ENCODE measurements around the gene RXFP2. TPM values are rescaled to one million over a fixed set of nuclear protein-coding genes. Genes with fewer than 3 reads are reported as not detected.

The RXFP2 gene, protein sequence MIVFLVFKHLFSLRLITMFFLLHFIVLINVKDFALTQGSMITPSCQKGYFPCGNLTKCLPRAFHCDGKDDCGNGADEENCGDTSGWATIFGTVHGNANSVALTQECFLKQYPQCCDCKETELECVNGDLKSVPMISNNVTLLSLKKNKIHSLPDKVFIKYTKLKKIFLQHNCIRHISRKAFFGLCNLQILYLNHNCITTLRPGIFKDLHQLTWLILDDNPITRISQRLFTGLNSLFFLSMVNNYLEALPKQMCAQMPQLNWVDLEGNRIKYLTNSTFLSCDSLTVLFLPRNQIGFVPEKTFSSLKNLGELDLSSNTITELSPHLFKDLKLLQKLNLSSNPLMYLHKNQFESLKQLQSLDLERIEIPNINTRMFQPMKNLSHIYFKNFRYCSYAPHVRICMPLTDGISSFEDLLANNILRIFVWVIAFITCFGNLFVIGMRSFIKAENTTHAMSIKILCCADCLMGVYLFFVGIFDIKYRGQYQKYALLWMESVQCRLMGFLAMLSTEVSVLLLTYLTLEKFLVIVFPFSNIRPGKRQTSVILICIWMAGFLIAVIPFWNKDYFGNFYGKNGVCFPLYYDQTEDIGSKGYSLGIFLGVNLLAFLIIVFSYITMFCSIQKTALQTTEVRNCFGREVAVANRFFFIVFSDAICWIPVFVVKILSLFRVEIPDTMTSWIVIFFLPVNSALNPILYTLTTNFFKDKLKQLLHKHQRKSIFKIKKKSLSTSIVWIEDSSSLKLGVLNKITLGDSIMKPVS
- total RNA-seq = not detected
- polyA plus RNA-seq = under 1 TPM in 1 of 2 donors, not detected in 1; 0.01 TPM
- long read RNA-seq, donor 1 = 0 reads
- long read RNA-seq, donor 2 = 0 reads
- long read RNA-seq, donor 3 = 0 reads

DNA sequence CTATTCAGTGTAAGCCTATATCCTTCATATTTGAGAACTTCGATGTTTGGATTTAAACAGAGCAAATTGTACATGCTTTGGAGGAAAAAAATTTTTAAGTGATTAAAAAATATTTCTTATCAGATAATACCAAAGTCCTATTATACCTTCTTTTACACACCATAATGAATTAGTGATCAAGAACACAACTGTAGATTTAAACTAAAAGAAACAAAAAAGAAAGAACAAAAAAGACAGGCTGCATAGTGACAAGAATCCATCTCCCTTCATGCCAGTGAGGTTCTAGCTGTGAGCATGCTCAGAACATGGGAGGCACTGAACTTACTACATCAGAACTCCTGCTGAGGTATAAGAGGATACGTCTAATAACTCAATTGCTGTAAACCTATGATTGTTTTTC is at the start of gene RXFP2:
TSS of gene RXFP2 (plus strand) at position 301 of the 400 bp plus-strand sequence. CDS start at position 388, 87 bp downstream.
- 86 to 92% methylated on average over 2 of the region's 2 CpGs for WGBS, 2 donors
- Histone ChIP-seq H3K4me1 (peaks cover 0 to 6% (median 0%) of the 10 kb centered on the region in 9 donors), H3K27ac (no peak within 1 kb of the TSS), H3K36me3 (no peaks in the 10 kb centered on the region), H3K9me3 (no peaks in the 10 kb centered on the region), H3K27me3 (peaks cover 0 to 24% (median 7%) of the 10 kb centered on the region in 7 donors), H3K4me3 (no peak within 1 kb of the TSS)
- no peak for ATAC-seq
- intact Hi-C loops (cut with DNase I) = loop anchor here in 2 of 10 donors (10.0 kb wide), 2 partner anchors 194 to 214 kb away; no protein-coding TSS in a partner anchor
- TF ChIP-seq, protein P1, sequence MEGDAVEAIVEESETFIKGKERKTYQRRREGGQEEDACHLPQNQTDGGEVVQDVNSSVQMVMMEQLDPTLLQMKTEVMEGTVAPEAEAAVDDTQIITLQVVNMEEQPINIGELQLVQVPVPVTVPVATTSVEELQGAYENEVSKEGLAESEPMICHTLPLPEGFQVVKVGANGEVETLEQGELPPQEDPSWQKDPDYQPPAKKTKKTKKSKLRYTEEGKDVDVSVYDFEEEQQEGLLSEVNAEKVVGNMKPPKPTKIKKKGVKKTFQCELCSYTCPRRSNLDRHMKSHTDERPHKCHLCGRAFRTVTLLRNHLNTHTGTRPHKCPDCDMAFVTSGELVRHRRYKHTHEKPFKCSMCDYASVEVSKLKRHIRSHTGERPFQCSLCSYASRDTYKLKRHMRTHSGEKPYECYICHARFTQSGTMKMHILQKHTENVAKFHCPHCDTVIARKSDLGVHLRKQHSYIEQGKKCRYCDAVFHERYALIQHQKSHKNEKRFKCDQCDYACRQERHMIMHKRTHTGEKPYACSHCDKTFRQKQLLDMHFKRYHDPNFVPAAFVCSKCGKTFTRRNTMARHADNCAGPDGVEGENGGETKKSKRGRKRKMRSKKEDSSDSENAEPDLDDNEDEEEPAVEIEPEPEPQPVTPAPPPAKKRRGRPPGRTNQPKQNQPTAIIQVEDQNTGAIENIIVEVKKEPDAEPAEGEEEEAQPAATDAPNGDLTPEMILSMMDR (IDR thresholded peaks at IDR 0.05) = no peak
- DNase-seq = no peak

DNA sequence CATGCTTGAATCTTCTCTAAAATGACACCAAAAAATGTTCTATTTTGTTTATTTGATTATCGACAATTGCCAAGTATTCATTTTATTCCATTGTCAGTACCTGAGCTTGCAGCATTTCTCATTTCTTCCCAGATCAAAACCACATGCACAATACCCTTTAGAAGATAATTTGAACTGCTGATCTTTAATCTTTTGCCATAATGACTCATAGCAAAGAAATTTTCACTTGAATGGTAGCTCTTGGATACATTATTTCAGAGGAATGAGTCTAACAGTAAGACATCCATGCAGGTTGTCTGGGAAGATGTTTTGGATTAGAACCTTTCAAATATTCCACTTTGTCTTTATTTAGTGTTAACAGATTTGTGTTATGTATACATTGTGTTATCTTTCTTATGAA is 42.0 kb upstream of the RXFP2 start:
- Histone ChIP-seq H3K36me3 (no peaks in the 10 kb centered on the region), H3K4me1 (no peaks in the 10 kb centered on the region), H3K4me3 (no peak overlapping the region), H3K9me3 (peaks cover 0 to 36% (median 14%) of the 10 kb centered on the region in 11 donors), H3K27ac (no peak overlapping the region), H3K27me3 (peaks cover 0 to 2% (median 0%) of the 10 kb centered on the region in 7 donors)
- TF ChIP-seq, protein P1 (IDR thresholded peaks at IDR 0.05) = no peak
- ATAC-seq = no peak
- 0% methylated on average over 1 of the region's 1 CpG for WGBS, 2 donors
- no peak for DNase-seq
- intact Hi-C loops (cut with DNase I) = no loop called here

DNA sequence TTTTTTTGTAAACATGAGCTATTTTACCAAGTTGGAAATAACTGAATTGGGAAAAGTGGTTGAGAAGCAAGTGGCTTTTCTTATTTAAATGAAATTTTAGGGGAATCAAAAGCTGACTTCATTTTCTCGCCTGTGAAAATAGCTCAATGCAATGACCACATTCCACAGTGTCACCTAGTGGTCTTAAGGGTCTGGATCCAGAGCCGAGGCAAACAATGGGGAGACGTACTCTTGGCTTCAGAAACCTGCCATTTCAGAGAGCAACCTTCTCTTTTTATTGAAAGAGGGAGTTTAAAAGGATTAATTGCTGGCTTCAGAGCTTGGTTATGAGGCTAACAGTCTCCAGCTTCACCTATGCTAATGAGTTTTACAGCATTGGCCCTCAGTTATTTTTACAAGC is 39.7 kb upstream of the RXFP2 start:
- Histone ChIP-seq H3K4me3 (no peak overlapping the region), H3K9me3 (peaks cover 0 to 23% (median 14%) of the 10 kb centered on the region in 11 donors), H3K27me3 (peaks cover 0 to 8% (median 0%) of the 10 kb centered on the region in 7 donors), H3K4me1 (no peaks in the 10 kb centered on the region), H3K36me3 (no peaks in the 10 kb centered on the region), H3K27ac (no peak overlapping the region)
- TF ChIP-seq, protein P1 (IDR thresholded peaks at IDR 0.05) = peak in 6 of 9 donors; percentile 18 to 45 (median 30)
- no peak for ATAC-seq
- WGBS, 2 donors = 33 to 35% methylated on average over 3 of the region's 3 CpGs
- DNase-seq = no peak
- intact Hi-C loops (cut with DNase I) = no loop called here

DNA sequence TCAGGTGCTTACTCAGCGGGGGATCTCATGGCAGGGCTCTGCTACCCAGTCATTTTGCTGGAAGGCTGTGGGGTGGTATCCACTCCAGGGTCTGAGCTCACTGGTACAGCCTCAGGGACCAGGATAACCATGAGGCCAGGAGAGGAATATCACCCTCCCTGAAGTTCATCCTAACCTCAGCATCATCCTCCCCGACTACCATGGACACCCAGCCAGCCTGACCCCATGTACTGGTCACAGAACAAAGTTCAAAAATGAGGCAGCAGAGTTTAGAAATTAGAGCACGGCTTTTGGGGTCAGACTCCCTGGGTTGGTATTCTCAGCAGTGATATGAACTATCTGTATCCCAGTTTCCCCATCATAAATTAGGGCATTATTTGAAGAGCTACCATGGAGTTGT is 35.5 kb upstream of the RXFP2 start:
- intact Hi-C loops (cut with DNase I) = no loop called here
- Histone ChIP-seq H3K27ac (no peak overlapping the region), H3K36me3 (no peaks in the 10 kb centered on the region), H3K4me3 (no peak overlapping the region), H3K27me3 (peaks cover 0 to 8% (median 0%) of the 10 kb centered on the region in 7 donors), H3K9me3 (no peaks in the 10 kb centered on the region), H3K4me1 (peaks cover 0 to 5% (median 0%) of the 10 kb centered on the region in 9 donors)
- TF ChIP-seq, protein P1 (IDR thresholded peaks at IDR 0.05) = no peak
- ATAC-seq (no peak), DNase-seq (no peak)
- 92 to 97% methylated on average over 3 of the region's 3 CpGs for WGBS, 2 donors

All from heart right ventricle (tissue), 16 donors.